Measurements from ENCODE around the gene BCL11B.

- TF ChIP-seq AFF4 (CRISPR knock-in tag; IDR thresholded peaks at IDR 0.05) (no peak), RAD21 (CRISPR knock-in tag; conservative IDR thresholded peaks at IDR 0.05 in 1 of 2, IDR thresholded peaks at IDR 0.05 in 1 of 2) (no peak), ATF2 (CRISPR knock-in tag; IDR thresholded peaks at IDR 0.05) (no peak), ZNF398 (CRISPR knock-in tag; IDR thresholded peaks at IDR 0.05) (no peak), ZNF707 (CRISPR knock-in tag; conservative IDR thresholded peaks at IDR 0.05) (no peak)
Measured at GRCh38 chr14:99186956-99187690, 84.9 kb downstream of the BCL11B start.
